Activated CD8-positive, alpha-beta memory T cell treated with anti-CD3 and anti-CD28 coated beads, Interleukin-2, amount 50 U/mL, for 4 hours (primary cell): Measurements from ENCODE around the gene MPO.

Source experiments
- DNase-seq: peaks from one replicate; pipeline ENCODE4 v3.0.0-alpha.2; 2020

The MPO gene

GRCh38 chr17:58278661-58279015 is 2.1 kb downstream of the MPO start:
- DNase-seq = no peak

GRCh38 chr17:58277802-58278595 is 2.7 kb downstream of the MPO start:
- DNase-seq = no peak

GRCh38 chr17:58277107-58277801 is 3.5 kb downstream of the MPO start:
- DNase-seq = no peak

GRCh38 chr17:58276423-58276822 is 4.3 kb downstream of the MPO start:
- no peak for DNase-seq

- no peak for DNase-seq
Observed at GRCh38 chr17:58275417-58275816, 5.3 kb downstream of the MPO start.

GRCh38 chr17:58273453-58274104 is 7.2 kb downstream of the MPO start:
- no peak for DNase-seq

GRCh38 chr17:58272367-58273280 is 8.1 kb downstream of the MPO start:
- no peak for DNase-seq

- no peak for DNase-seq
Observed at GRCh38 chr17:58271216-58271931, 9.4 kb downstream of the MPO start.

- DNase-seq = no peak
Observed at GRCh38 chr17:58270476-58271215, 10.1 kb downstream of the MPO start.

GRCh38 chr17:58269557-58270291 is 11.0 kb downstream of the MPO start:
- DNase-seq = no peak

GRCh38 chr17:58268774-58269556 is 11.8 kb downstream of the MPO start:
- no peak for DNase-seq

- DNase-seq = no peak
Observed at GRCh38 chr17:58268326-58268725, 12.4 kb downstream of the MPO start.

GRCh38 chr17:58267347-58268324 is 13.1 kb downstream of the MPO start:
- no peak for DNase-seq

GRCh38 chr17:58265902-58266875 is 14.5 kb downstream of the MPO start:
- DNase-seq = no peak

- DNase-seq = no peak
Observed at GRCh38 chr17:58265271-58265670, 15.5 kb downstream of the MPO start.

- DNase-seq = no peak
Observed at GRCh38 chr17:58264407-58265103, 16.2 kb downstream of the MPO start.

GRCh38 chr17:58263773-58264172 is 17.0 kb downstream of the MPO start:
- no peak for DNase-seq
